ENCODE measurements around the gene ABHD2. TPM values are rescaled to one million over a fixed set of nuclear protein-coding genes. Genes with fewer than 3 reads are reported as not detected.

ABHD2 gene
- total and polyA plus RNA-seq, 4 donors, result 11.7 to 200 (median 59.3) TPM

DNA sequence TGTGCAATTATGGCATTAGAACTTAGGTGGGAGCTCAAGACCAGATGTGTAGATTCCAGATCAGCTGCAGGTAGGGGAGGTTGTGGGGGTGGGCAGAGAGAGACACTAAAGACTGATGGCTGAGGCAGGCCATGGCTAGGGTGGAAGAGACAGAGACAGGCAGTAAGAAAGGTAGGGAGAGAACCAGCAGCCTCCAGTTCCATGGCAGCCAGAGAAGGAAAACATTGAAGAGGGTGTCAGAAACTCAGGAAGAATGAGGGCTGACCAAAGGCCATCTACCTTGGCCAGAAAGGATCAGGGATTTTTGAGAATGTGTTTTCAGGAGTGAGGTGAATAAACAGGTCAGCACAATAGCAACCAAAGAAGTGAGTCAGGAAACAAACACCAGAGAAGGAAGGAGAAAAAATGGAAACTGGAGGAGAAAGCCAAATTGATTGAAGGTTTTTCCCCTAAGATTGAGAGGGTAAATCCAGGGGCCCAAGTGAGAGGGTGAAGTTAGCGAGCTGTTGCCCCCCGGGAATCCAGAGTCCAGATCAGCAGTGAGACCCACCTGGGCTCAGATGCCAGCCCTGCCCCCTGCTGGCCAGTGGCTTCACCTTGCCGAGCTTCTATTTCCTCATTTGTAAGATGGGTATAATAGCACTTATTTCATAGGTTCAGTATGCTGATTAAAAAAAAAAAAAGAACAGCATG is 41.0 kb downstream of the ABHD2 start:
- H3K27me3 ChIP-seq (ENCODE audit: control insufficient read depth in 3 of 3, insufficient read depth in 3 of 3, low read length in 2 of 3), result no peaks in the 10 kb centered on the region
- no peak for ATAC-seq (ENCODE audit: insufficient read depth, low FRiP score)
- no peak overlapping the region for H3K4me3 ChIP-seq
- no peak overlapping the region for H3K9ac ChIP-seq (ENCODE audit: insufficient read depth in 1 of 2, low read length in 2 of 2)
- H3K27ac ChIP-seq (ENCODE audit: low read depth in 1 of 2, low read length in 1 of 2), result peak overlapping the region in 1 of 2 donors; percentile 78
- peaks cover 0 to 19% (median 9%) of the 10 kb centered on the region in 5 donors for H3K4me1 ChIP-seq (ENCODE audit: control insufficient read depth in 5 of 5, insufficient read depth in 5 of 5, low read length in 5 of 5)
- TF ChIP-seq, protein P1, sequence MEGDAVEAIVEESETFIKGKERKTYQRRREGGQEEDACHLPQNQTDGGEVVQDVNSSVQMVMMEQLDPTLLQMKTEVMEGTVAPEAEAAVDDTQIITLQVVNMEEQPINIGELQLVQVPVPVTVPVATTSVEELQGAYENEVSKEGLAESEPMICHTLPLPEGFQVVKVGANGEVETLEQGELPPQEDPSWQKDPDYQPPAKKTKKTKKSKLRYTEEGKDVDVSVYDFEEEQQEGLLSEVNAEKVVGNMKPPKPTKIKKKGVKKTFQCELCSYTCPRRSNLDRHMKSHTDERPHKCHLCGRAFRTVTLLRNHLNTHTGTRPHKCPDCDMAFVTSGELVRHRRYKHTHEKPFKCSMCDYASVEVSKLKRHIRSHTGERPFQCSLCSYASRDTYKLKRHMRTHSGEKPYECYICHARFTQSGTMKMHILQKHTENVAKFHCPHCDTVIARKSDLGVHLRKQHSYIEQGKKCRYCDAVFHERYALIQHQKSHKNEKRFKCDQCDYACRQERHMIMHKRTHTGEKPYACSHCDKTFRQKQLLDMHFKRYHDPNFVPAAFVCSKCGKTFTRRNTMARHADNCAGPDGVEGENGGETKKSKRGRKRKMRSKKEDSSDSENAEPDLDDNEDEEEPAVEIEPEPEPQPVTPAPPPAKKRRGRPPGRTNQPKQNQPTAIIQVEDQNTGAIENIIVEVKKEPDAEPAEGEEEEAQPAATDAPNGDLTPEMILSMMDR (IDR thresholded peaks at IDR 0.05; ENCODE audit: control extremely low read depth, extremely low read depth), result peak; percentile 39
- 56 to 60% methylated on average over 3 of the region's 3 CpGs for whole genome bisulfite sequencing, 2 donors
- DNase-seq, result no peak
- peaks cover 0 to 8% (median 4%) of the 10 kb centered on the region in 4 donors for H3K36me3 ChIP-seq (ENCODE audit: control insufficient read depth in 4 of 4, insufficient read depth in 4 of 4, low read length in 4 of 4)
- H3K9me3 ChIP-seq (ENCODE audit: control insufficient read depth in 4 of 4, insufficient read depth in 3 of 4, low read length in 3 of 4), result no peaks in the 10 kb centered on the region

DNA sequence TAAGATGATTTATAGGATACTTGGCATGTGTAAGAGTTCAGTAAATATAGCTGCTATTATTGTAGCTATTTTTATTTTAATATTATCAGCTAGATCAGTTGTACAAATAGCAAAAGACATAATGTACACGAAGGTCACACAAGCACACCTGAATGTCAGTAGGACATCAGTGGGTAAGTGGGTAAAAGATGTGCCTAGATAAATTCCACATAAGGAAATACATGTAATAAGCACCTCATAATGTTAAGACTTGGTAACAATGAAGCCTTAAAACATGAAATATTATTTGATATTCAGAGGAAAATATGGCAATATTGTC is 41.5 kb downstream of the ABHD2 start:
- 49 to 57% methylated on average over 1 of the region's 1 CpG for WGBS, 2 donors
- peaks cover 0 to 19% (median 9%) of the 10 kb centered on the region in 5 donors for H3K4me1 ChIP-seq (ENCODE audit: control insufficient read depth in 5 of 5, insufficient read depth in 5 of 5, low read length in 5 of 5)

DNA sequence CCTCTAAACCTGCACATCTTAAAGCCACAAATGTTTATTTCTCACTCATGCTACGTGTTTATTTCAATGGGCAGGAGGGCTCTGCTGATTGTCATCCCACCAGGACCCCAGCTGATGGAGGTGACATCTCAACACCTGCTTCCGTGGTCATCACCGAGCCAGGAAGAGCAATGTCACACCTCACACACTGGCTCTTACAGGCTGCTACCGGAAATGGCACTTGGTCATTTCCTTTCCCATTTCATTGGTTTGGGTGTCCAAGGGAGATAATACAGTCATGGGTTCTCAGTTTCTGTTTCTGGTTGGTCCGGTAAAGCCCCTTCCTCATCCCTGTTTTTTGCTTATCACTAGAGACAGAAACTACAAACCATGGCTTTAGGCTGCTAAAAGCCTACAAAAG is 41.9 kb downstream of the ABHD2 start:
- H3K27ac ChIP-seq (ENCODE audit: low read depth in 1 of 2, low read length in 1 of 2), result peak overlapping the region in 1 of 2 donors; percentile 13

More for the DNA sequence above, 41.5 kb downstream of the ABHD2 start:
- ATAC-seq (ENCODE audit: insufficient read depth, low FRiP score) (no peak), DNase-seq (no peak)
- H3K9me3 ChIP-seq (ENCODE audit: control insufficient read depth in 4 of 4, insufficient read depth in 3 of 4, low read length in 3 of 4), result no peaks in the 10 kb centered on the region
- no peak overlapping the region for H3K9ac ChIP-seq (ENCODE audit: insufficient read depth in 1 of 2, low read length in 2 of 2)
- no peak overlapping the region for H3K27ac ChIP-seq (ENCODE audit: low read depth in 1 of 2, low read length in 1 of 2)
- H3K36me3 ChIP-seq (ENCODE audit: control insufficient read depth in 4 of 4, insufficient read depth in 4 of 4, low read length in 4 of 4), result peaks cover 0 to 8% (median 4%) of the 10 kb centered on the region in 4 donors
- H3K4me3 ChIP-seq, result no peak overlapping the region
- TF ChIP-seq, protein P1 (IDR thresholded peaks at IDR 0.05; ENCODE audit: control extremely low read depth, extremely low read depth), result no peak
- H3K27me3 ChIP-seq (ENCODE audit: control insufficient read depth in 3 of 3, insufficient read depth in 3 of 3, low read length in 2 of 3), result no peaks in the 10 kb centered on the region

More for the DNA sequence above, 41.9 kb downstream of the ABHD2 start:
- TF ChIP-seq, protein P1 (IDR thresholded peaks at IDR 0.05; ENCODE audit: control extremely low read depth, extremely low read depth), result no peak
- no peaks in the 10 kb centered on the region for H3K9me3 ChIP-seq (ENCODE audit: control insufficient read depth in 4 of 4, insufficient read depth in 3 of 4, low read length in 3 of 4)
- no peaks in the 10 kb centered on the region for H3K27me3 ChIP-seq (ENCODE audit: control insufficient read depth in 3 of 3, insufficient read depth in 3 of 3, low read length in 2 of 3)
- WGBS, 2 donors, result 26 to 60% methylated on average over 5 of the region's 5 CpGs
- peaks cover 0 to 8% (median 4%) of the 10 kb centered on the region in 4 donors for H3K36me3 ChIP-seq (ENCODE audit: control insufficient read depth in 4 of 4, insufficient read depth in 4 of 4, low read length in 4 of 4)
- ATAC-seq (ENCODE audit: insufficient read depth, low FRiP score) (no peak), DNase-seq (no peak)
- H3K4me3 ChIP-seq, result no peak overlapping the region
- H3K4me1 ChIP-seq (ENCODE audit: control insufficient read depth in 5 of 5, insufficient read depth in 5 of 5, low read length in 5 of 5), result peaks cover 0 to 19% (median 9%) of the 10 kb centered on the region in 5 donors
- H3K9ac ChIP-seq (ENCODE audit: insufficient read depth in 1 of 2, low read length in 2 of 2), result no peak overlapping the region

All from lung (tissue), 12 donors.